Measurements from ENCODE around the gene VEGFA.

The VEGFA gene

DNA sequence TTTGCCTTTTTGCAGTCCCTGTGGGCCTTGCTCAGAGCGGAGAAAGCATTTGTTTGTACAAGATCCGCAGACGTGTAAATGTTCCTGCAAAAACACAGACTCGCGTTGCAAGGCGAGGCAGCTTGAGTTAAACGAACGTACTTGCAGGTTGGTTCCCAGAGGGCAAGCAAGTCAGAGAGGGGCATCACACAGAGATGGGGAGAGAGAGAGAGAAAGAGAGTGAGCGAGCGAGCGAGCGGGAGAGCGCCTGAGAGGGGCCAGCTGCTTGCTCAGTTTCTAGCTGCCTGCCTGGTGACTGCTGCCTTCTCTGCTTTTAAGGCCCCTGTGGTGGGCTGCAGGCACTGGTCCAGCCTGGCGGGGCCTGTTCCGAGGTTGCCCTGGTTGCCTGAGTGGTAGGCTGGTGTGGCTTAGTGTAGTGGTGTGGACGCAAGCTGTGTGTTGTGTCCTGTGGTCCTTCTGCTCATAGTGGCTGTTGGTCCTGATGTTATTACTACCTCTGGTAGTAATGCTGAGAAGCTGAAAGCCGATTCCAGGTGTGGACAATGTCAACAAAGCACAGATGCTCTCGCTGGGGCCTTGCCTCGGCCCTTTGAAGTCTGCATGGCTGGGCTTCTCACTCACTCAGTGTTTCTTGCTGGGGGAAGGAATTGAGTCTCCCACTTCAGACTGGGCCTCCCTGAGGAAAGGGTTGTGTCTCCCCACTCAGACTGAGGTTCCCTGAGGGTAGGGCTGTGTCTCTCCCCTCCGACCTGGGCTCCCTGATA lies 12.1 kb downstream of the VEGFA start:
- no peak overlapping the region for H3K4me2 ChIP-seq (ENCODE audit: low read depth, low read length, poor library complexity, severe bottlenecking)
- H3K4me1 ChIP-seq (ENCODE audit: insufficient read depth, low read length, poor library complexity, severe bottlenecking): peaks cover 5% of the 10 kb centered on the region
- H3K4me3 ChIP-seq (ENCODE audit: low read length, poor library complexity, severe bottlenecking): no peak overlapping the region
- H3K79me2 ChIP-seq (ENCODE audit: insufficient read depth, low read length): peaks cover 37% of the 10 kb centered on the region; the same call in 1 of the 2 replicates
- no peaks in the 10 kb centered on the region for H3K27me3 ChIP-seq (ENCODE audit: insufficient read depth, low read length, poor library complexity, severe bottlenecking)
- H3K9me2 ChIP-seq (replicated peaks; ENCODE audit: low read depth, low read length): no peaks in the 10 kb centered on the region
- no peak overlapping the region for H3K9ac ChIP-seq (ENCODE audit: low read depth, low read length, poor library complexity, severe bottlenecking)
- no peak for TF ChIP-seq EZH2phosphoT487 (IDR thresholded peaks at IDR 0.05; ENCODE audit: borderline replicate concordance)
- no peak for TF ChIP-seq CTCF (conservative IDR thresholded peaks at IDR 0.05; ENCODE audit: low read length)
- no peak overlapping the region for H2AFZ ChIP-seq (ENCODE audit: low read length)
- peaks cover 91% of the 10 kb centered on the region for H3K36me3 ChIP-seq (ENCODE audit: insufficient read depth, low read length)
- peaks cover 21% of the 10 kb centered on the region for H4K20me1 ChIP-seq (ENCODE audit: insufficient read depth, low read length, poor library complexity, severe bottlenecking)
- H3K9me3 ChIP-seq (ENCODE audit: insufficient read depth, low read depth, low read length): no peaks in the 10 kb centered on the region
- H3F3A ChIP-seq (ENCODE audit: low read depth): no peaks in the 10 kb centered on the region

DNA sequence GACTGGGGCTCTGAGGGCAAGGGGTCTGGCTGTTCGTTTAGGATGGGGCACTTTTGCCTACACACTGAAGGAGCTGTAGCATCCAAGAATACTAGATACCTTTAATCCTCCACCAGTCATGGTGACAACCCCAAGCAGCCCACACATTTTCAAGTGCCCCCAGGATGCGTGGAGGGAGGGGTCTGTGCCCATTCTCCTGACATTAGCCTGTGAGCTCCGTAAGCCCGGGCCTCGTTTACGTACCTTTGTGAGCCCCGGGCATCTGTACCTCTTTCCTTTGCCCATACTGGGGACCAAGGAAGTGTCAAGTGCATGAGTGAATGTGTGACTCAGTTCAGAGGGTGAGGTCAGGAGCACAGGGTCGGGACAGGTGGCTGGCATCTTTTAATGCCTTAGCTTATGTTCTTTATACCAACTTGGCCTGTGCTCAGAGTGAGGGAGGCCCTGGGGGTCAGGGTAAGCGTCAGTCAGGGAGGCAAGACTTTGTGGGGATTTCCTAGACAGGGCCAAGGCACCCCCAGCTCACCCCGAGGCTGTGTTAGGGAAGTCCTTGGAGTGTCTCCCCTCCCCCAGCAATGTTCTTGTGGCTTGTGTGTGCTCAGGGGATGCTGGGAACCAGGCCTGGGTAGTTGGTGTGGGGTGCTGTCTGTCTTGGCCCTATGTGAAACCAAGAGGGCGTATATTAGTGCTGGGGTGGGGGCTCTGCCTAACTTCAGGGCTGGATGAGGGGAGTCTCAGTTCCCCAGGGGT lies 12.9 kb downstream of the VEGFA start:
- H3K9ac ChIP-seq (ENCODE audit: low read depth, low read length, poor library complexity, severe bottlenecking): no peak overlapping the region
- H3K36me3 ChIP-seq (ENCODE audit: insufficient read depth, low read length): peaks cover 83% of the 10 kb centered on the region
- H2AFZ ChIP-seq (ENCODE audit: low read length): no peak overlapping the region
- H3K9me3 ChIP-seq (ENCODE audit: insufficient read depth, low read depth, low read length): no peaks in the 10 kb centered on the region
- no peaks in the 10 kb centered on the region for H3K9me2 ChIP-seq (replicated peaks; ENCODE audit: low read depth, low read length)
- H3K4me2 ChIP-seq (ENCODE audit: low read depth, low read length, poor library complexity, severe bottlenecking): no peak overlapping the region
- no peaks in the 10 kb centered on the region for H3K27me3 ChIP-seq (ENCODE audit: insufficient read depth, low read length, poor library complexity, severe bottlenecking)
- no peaks in the 10 kb centered on the region for H3K4me1 ChIP-seq (ENCODE audit: insufficient read depth, low read length, poor library complexity, severe bottlenecking)
- H3K79me2 ChIP-seq (ENCODE audit: insufficient read depth, low read length): peaks cover 29% of the 10 kb centered on the region; the same call in 1 of the 2 replicates
- H3F3A ChIP-seq (ENCODE audit: low read depth): no peaks in the 10 kb centered on the region
- no peak overlapping the region for H3K4me3 ChIP-seq (ENCODE audit: low read length, poor library complexity, severe bottlenecking)
- no peak for TF ChIP-seq EZH2phosphoT487 (IDR thresholded peaks at IDR 0.05; ENCODE audit: borderline replicate concordance)
- no peak for TF ChIP-seq CTCF (conservative IDR thresholded peaks at IDR 0.05; ENCODE audit: low read length)
- peaks cover 13% of the 10 kb centered on the region for H4K20me1 ChIP-seq (ENCODE audit: insufficient read depth, low read length, poor library complexity, severe bottlenecking)

- H3F3A ChIP-seq (ENCODE audit: low read depth): no peaks in the 10 kb centered on the region
- TF ChIP-seq EZH2phosphoT487 (IDR thresholded peaks at IDR 0.05; ENCODE audit: borderline replicate concordance) (no peak), CTCF (conservative IDR thresholded peaks at IDR 0.05; ENCODE audit: low read length) (no peak)
Measured at GRCh38 chr6:43784049-43784855, 14.2 kb downstream of the VEGFA start.

More at GRCh38 chr6:43784049-43784855, 14.2 kb downstream of the VEGFA start:
- H3K4me3 ChIP-seq (ENCODE audit: low read length, poor library complexity, severe bottlenecking): no peak overlapping the region
- peaks cover 19% of the 10 kb centered on the region; the same call in 1 of the 2 replicates for H3K79me2 ChIP-seq (ENCODE audit: insufficient read depth, low read length)
- no peak overlapping the region for H3K4me2 ChIP-seq (ENCODE audit: low read depth, low read length, poor library complexity, severe bottlenecking)
- peaks cover 69% of the 10 kb centered on the region; the same call in 1 of the 2 replicates for H3K36me3 ChIP-seq (ENCODE audit: insufficient read depth, low read length)
- H4K20me1 ChIP-seq (ENCODE audit: insufficient read depth, low read length, poor library complexity, severe bottlenecking): peaks cover 7% of the 10 kb centered on the region
- H3K27me3 ChIP-seq (ENCODE audit: insufficient read depth, low read length, poor library complexity, severe bottlenecking): no peaks in the 10 kb centered on the region
- H3K9me3 ChIP-seq (ENCODE audit: insufficient read depth, low read depth, low read length): no peaks in the 10 kb centered on the region
- no peak overlapping the region for H2AFZ ChIP-seq (ENCODE audit: low read length)
- no peaks in the 10 kb centered on the region for H3K4me1 ChIP-seq (ENCODE audit: insufficient read depth, low read length, poor library complexity, severe bottlenecking)
- no peak overlapping the region for H3K9ac ChIP-seq (ENCODE audit: low read depth, low read length, poor library complexity, severe bottlenecking)
- H3K9me2 ChIP-seq (replicated peaks; ENCODE audit: low read depth, low read length): no peaks in the 10 kb centered on the region

Measured in Loucy (cell line).